ENCODE data around the gene CCDC198.

GRCh38 chr14:57482120-57482519, 11.5 kb downstream of the CCDC198 start:
- TF ChIP-seq CTCF (IDR thresholded peaks at IDR 0.05) (no peak), POLR2A (IDR thresholded peaks at IDR 0.05) (no peak)

Data from thyroid gland (tissue), 4 donors.